Psoas muscle (tissue), 8 donors: ENCODE data around the gene WFDC12. TPM values are rescaled to one million over a fixed set of nuclear protein-coding genes. Genes with fewer than 3 reads are reported as not detected.
"Not testable (repeated sequence)": the region's sequence is repeated elsewhere in the genome, so short reads cannot be mapped to it uniquely, and the experiment has no call there.

ENCODE experiments used
- ATAC-seq, 4 donors: fragments of 200-7000 bp; cut with Tn5 transposase; one replicate each; pipeline ENCODE4 v1.9.1; 2020; ENCODE audit warnings: moderate library complexity in 3 of 4, mild to moderate bottlenecking in 2 of 4
- DNase-seq, 2 donors: peaks; one replicate each; pipeline ENCODE4 v3.0.0-alpha.2; 2020
- H3K27ac ChIP-seq: fragments of 200-600 bp; one replicate; pipeline ENCODE4 v1.8.0; 2022
- H3K27me3 ChIP-seq, 3 donors: fragments of 200-600 bp in 1 of 3; one replicate each; pipeline versions ENCODE4 v1.6.1 to v1.8.0; 2013 to 2022; ENCODE audit warnings: low read length in 2 of 3, mild to moderate bottlenecking in 2 of 3, moderate library complexity in 1 of 3; ENCODE audit not compliant: insufficient read depth in 3 of 3
- H3K36me3 ChIP-seq, 2 donors: fragments of 200-600 bp in 1 of 2; one replicate each; pipeline versions ENCODE4 v1.6.1 to v1.8.0; 2013 to 2022; ENCODE audit warnings: low read depth in 1 of 2, mild to moderate bottlenecking in 1 of 2, moderate library complexity in 1 of 2; ENCODE audit not compliant: insufficient read depth in 1 of 2
- H3K4me1 ChIP-seq: fragments of 200-600 bp; one replicate; pipeline ENCODE4 v1.8.0; 2022
- H3K4me3 ChIP-seq: fragments of 200-600 bp; one replicate; pipeline ENCODE4 v1.8.0; 2022; ENCODE audit warnings: mild to moderate bottlenecking
- H3K9me3 ChIP-seq: fragments of 200-600 bp; one replicate; pipeline ENCODE4 v1.8.0; 2022
- WGBS, 3 donors: extraction: QIAGEN DNeasy Blood & Tissue Kit; methylation state at CpG; one replicate each; pipeline versions ENCODE4 v1.1.6 to v1.1.7; 2013; 5-methylcytosine and 5-hydroxymethylcytosine counted together
- intact Hi-C, 2 donors: fragments of 100-400 bp; cut with DNase I; formaldehyde crosslinking; loops; one replicate each; pipeline versions ENCODE4 v1.11.0 to v1.14.2; 2022
- polyA plus RNA-seq, 3 donors: library from polyadenylated mRNA; stranded (reverse); fragments of 200-250 nt; gene quantifications; one replicate each; pipeline ENCODE4 v1.2.3, GENCODE V29; 2013
- total RNA-seq, 4 donors: library from RNA; stranded (reverse); fragmentation: NEBNext Ultra II Directional in 2 of 4; extraction: Animal tissue kit (Norgen Biotek cat#: 25700) in 2 of 4; gene quantifications; one replicate each; pipeline versions ENCODE4 v1.2.1 to v1.2.4, GENCODE V29; 2021 to 2023
- TF ChIP-seq, protein P1 (sequence below): fragments of 200-600 bp; IDR thresholded peaks from one replicate; pipeline ENCODE4 v1.8.0; 2022; ENCODE audit warnings: antibody characterized with exemption
- donor health status: healthy with polysubstance abuse.
- donor health status: DM: no; HTN: no; CAD: no; lungs with moderate emphysema.
- donor health status: Bipolar disorder and iron deficiency.
- donor health status: healthy.
- donor health status: DM: yes; HTN: yes; CAD: no.
- donor health status: DM: no; HTN: no; CAD: no.
- donor health status: DM: no; HTN: no; CAD: no.
- donor health status: DM: yes; HTN: yes; CAD: no.

Gene WFDC12
- total and polyA plus RNA-seq, 7 donors: not detected

- no peak for DNase-seq
- H3K27ac ChIP-seq: no peak overlapping the region
- TF ChIP-seq, protein P1, sequence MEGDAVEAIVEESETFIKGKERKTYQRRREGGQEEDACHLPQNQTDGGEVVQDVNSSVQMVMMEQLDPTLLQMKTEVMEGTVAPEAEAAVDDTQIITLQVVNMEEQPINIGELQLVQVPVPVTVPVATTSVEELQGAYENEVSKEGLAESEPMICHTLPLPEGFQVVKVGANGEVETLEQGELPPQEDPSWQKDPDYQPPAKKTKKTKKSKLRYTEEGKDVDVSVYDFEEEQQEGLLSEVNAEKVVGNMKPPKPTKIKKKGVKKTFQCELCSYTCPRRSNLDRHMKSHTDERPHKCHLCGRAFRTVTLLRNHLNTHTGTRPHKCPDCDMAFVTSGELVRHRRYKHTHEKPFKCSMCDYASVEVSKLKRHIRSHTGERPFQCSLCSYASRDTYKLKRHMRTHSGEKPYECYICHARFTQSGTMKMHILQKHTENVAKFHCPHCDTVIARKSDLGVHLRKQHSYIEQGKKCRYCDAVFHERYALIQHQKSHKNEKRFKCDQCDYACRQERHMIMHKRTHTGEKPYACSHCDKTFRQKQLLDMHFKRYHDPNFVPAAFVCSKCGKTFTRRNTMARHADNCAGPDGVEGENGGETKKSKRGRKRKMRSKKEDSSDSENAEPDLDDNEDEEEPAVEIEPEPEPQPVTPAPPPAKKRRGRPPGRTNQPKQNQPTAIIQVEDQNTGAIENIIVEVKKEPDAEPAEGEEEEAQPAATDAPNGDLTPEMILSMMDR: no peak
- H3K9me3 ChIP-seq: no peaks in the 10 kb centered on the region
- H3K27me3 ChIP-seq: no peaks in the 10 kb centered on the region
- no peaks in the 10 kb centered on the region for H3K36me3 ChIP-seq
- intact Hi-C loops: no loop called here
- H3K4me1 ChIP-seq: no peaks in the 10 kb centered on the region
- no peak for ATAC-seq
- WGBS, 3 donors: 49 to 70% (median 57%) methylated on average over 2 of the region's 2 CpGs
- no peak overlapping the region for H3K4me3 ChIP-seq
Observed at GRCh38 chr20:45152405-45152804, 28.1 kb upstream of the WFDC12 start.

GRCh38 chr20:45149062-45149461, 24.8 kb upstream of the WFDC12 start:
- H3K4me1 ChIP-seq: no peaks in the 10 kb centered on the region
- WGBS, 3 donors: 83 to 89% (median 85%) methylated on average over 3 of the region's 3 CpGs

GRCh38 chr20:45140836-45141235, 16.6 kb upstream of the WFDC12 start:
- Histone ChIP-seq H3K27me3 (peaks cover 0 to 14% (median 8%) of the 10 kb centered on the region in 3 donors), H3K4me3 (no peak overlapping the region), H3K9me3 (no peaks in the 10 kb centered on the region), H3K4me1 (no peaks in the 10 kb centered on the region), H3K36me3 (no peaks in the 10 kb centered on the region), H3K27ac (no peak overlapping the region)
- intact Hi-C loops: no loop called here
- TF ChIP-seq, protein P1: no peak
- 46 to 55% (median 48%) methylated on average over 4 of the region's 4 CpGs for WGBS, 3 donors
- ATAC-seq (no peak), DNase-seq (no peak)

More at GRCh38 chr20:45149062-45149461, 24.8 kb upstream of the WFDC12 start:
- no peak overlapping the region for H3K4me3 ChIP-seq
- H3K36me3 ChIP-seq: no peaks in the 10 kb centered on the region
- intact Hi-C loops: no loop called here
- H3K9me3 ChIP-seq: no peaks in the 10 kb centered on the region
- H3K27me3 ChIP-seq: peaks cover 2 to 10% (median 9%) of the 10 kb centered on the region in 3 donors
- DNase-seq (no peak), ATAC-seq (no peak)
- H3K27ac ChIP-seq: no peak overlapping the region
- TF ChIP-seq, protein P1: no peak

DNA sequence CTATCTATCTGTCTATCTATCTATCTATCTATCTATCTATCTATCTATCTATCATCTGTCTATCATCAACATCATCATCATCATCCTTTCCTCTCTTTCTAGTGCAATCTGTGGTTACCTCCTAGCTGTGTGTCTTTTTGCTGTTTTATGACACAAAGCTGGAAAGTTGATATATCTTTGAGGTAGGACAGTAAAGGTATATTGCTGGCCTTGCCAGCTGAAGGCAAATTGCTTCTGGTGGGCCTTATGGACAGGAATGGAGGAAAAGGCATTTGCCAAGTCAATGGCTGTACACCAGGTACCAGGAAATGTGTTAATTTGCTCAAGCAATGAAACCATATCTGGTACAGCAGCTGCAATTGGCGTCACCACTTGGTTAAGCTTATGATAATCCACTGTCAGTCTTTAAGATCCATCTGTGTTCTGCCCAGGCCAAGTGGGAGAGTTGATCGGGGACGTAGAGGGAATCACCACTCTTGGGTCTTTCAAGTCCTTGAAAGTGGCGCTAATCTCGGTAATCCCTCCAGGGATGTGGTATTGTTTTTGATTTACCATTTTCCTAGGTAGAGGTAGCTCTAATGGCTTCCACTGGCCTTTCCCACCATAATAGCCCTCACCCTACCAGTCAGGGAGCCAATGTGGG, 15.6 kb upstream of the WFDC12 start:
- intact Hi-C loops: not testable (repeated sequence)

GRCh38 chr20:45138561-45139300, 14.5 kb upstream of the WFDC12 start:
- ATAC-seq (no peak), DNase-seq (peak; percentile 25 to 62)
- Histone ChIP-seq H3K4me3 (no peak overlapping the region), H3K27ac (no peak overlapping the region), H3K4me1 (no peaks in the 10 kb centered on the region), H3K36me3 (no peaks in the 10 kb centered on the region), H3K27me3 (peaks cover 0 to 11% (median 6%) of the 10 kb centered on the region in 3 donors), H3K9me3 (no peaks in the 10 kb centered on the region)
- TF ChIP-seq, protein P1: peak; percentile 39
- intact Hi-C loops: no loop called here
- WGBS, 3 donors: 34 to 37% (median 34%) methylated on average over 20 of the region's 20 CpGs

More for the DNA sequence above, 15.6 kb upstream of the WFDC12 start:
- not testable (repeated sequence) for H3K4me1 ChIP-seq, DNase-seq, H3K9me3 ChIP-seq, H3K4me3 ChIP-seq, H3K36me3 ChIP-seq, ATAC-seq, H3K27ac ChIP-seq, H3K27me3 ChIP-seq
- 57 to 65% (median 58%) methylated on average over 5 of the region's 5 CpGs for WGBS, 3 donors
